Right lobe of liver (tissue), 4 donors: ENCODE results near the gene ARID5B.

Experiments used
- POLR2A ChIP-seq: fragments of 450-650 bp; IDR thresholded peaks from one replicate; pipeline ENCODE4 v1.6.1; 2017; ENCODE audit warnings: antibody characterized with exemption, mild to moderate bottlenecking
- TF ChIP-seq, protein P1 (sequence below), 4 donors: fragments of 200-600 bp in 3 of 4; fragments of 450-650 bp in 1 of 4; IDR thresholded peaks; one replicate each; pipeline versions ENCODE4 v1.5.1 to v1.8.0; 2016 to 2022; ENCODE audit warnings: antibody characterized with exemption in 4 of 4, mild to moderate bottlenecking in 2 of 4
- donor health status: DM: no; HTN: no; CAD: no.
- donor health status: DM: no; HTN: no; CAD: no.
- donor health status: DM: no; HTN: yes; CAD: no.

DNA sequence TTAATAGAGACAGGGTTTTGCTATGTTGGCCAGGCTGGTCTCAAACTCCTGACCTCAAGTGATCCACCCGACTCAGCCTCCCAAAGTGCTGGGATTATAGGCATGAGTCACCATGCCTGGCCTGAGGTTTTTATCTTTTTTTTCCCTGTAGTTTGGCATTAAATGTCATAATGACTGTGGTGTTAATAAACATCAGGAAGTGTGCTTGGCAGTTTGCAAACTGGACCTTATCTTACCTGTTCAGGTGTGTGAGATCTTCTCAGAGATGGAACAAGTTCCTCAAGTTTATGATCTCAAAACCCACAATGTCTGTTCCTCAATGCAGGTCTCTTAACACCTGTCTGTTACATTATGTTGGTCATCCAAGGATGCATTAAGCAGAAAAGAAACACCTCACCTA lies 80.0 kb downstream of the ARID5B start:
- TF ChIP-seq, protein P1, sequence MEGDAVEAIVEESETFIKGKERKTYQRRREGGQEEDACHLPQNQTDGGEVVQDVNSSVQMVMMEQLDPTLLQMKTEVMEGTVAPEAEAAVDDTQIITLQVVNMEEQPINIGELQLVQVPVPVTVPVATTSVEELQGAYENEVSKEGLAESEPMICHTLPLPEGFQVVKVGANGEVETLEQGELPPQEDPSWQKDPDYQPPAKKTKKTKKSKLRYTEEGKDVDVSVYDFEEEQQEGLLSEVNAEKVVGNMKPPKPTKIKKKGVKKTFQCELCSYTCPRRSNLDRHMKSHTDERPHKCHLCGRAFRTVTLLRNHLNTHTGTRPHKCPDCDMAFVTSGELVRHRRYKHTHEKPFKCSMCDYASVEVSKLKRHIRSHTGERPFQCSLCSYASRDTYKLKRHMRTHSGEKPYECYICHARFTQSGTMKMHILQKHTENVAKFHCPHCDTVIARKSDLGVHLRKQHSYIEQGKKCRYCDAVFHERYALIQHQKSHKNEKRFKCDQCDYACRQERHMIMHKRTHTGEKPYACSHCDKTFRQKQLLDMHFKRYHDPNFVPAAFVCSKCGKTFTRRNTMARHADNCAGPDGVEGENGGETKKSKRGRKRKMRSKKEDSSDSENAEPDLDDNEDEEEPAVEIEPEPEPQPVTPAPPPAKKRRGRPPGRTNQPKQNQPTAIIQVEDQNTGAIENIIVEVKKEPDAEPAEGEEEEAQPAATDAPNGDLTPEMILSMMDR (IDR thresholded peaks at IDR 0.05), result no peak
- no peak for TF ChIP-seq POLR2A
